Endodermal cell (in vitro differentiated cells): ENCODE results near the gene USP14. TPM values are rescaled to one million over a fixed set of nuclear protein-coding genes. Genes with fewer than 3 reads are reported as not detected.

Source experiments
- DNase-seq: peaks from one replicate; pipeline ENCODE4 v3.0.0-alpha.2; 2017
- H3K27ac ChIP-seq: 2 replicates; pipeline ENCODE4 v1.5.1; 2013; ENCODE audit warnings: mild to moderate bottlenecking, low read depth, low read length, moderate library complexity
- H3K27me3 ChIP-seq: 2 replicates; pipeline ENCODE4 v1.6.1; 2013; ENCODE audit warnings: mild to moderate bottlenecking, low read length, moderate library complexity; ENCODE audit not compliant: insufficient read depth, control insufficient read depth, poor library complexity, severe bottlenecking
- H3K36me3 ChIP-seq: 2 replicates; pipeline ENCODE4 v1.7.0; 2013; ENCODE audit warnings: mild to moderate bottlenecking, low read length, moderate library complexity; ENCODE audit not compliant: control insufficient read depth, insufficient read depth
- H3K4me1 ChIP-seq: one replicate; pipeline ENCODE4 v1.7.0; 2013; ENCODE audit warnings: low read length; ENCODE audit not compliant: control insufficient read depth, insufficient read depth
- H3K4me3 ChIP-seq: 2 replicates; pipeline ENCODE4 v1.5.1; 2013; ENCODE audit warnings: mild to moderate bottlenecking, low read length, moderate library complexity
- H3K9ac ChIP-seq: 2 replicates; pipeline ENCODE4 v1.6.1; 2013; ENCODE audit warnings: mild to moderate bottlenecking, low read length, moderate library complexity; ENCODE audit not compliant: poor library complexity, severe bottlenecking; ENCODE audit errors: extremely low read depth
- H3K9me3 ChIP-seq: 2 replicates; pipeline ENCODE4 v1.6.1; 2013; ENCODE audit warnings: mild to moderate bottlenecking, low read length, moderate library complexity; ENCODE audit not compliant: control insufficient read depth
- H3K27ac Mint-ChIP-seq: 2 replicates; pipeline ENCODE4 v1.8.0; 2020; ENCODE audit warnings: mixed read lengths
- H3K27me3 Mint-ChIP-seq: 2 replicates; pipeline ENCODE4 v1.8.0; 2021; ENCODE audit warnings: mild to moderate bottlenecking, mixed read lengths; ENCODE audit not compliant: insufficient read depth
- H3K36me3 Mint-ChIP-seq: 2 replicates; pipeline ENCODE4 v1.8.0; 2020; ENCODE audit warnings: low read depth, mixed read lengths
- H3K4me1 Mint-ChIP-seq: 2 replicates; pipeline ENCODE4 v1.8.0; 2020; ENCODE audit warnings: mixed read lengths
- H3K4me3 Mint-ChIP-seq: 2 replicates; pipeline ENCODE4 v1.8.0; 2020; ENCODE audit warnings: mild to moderate bottlenecking, moderate library complexity, mixed read lengths
- H3K9me3 Mint-ChIP-seq: 2 replicates; pipeline ENCODE4 v1.8.0; 2020; ENCODE audit warnings: mild to moderate bottlenecking, mixed read lengths
- WGBS, 2 experiments: methylation state at CpG; one replicate each; pipeline versions ENCODE4 v1.1.5 to v1.1.7; 2013; ENCODE audit warnings: missing lambda C conversion rate in 2 of 2, mixed read lengths in 1 of 2; ENCODE audit not compliant: insufficient coverage in 1 of 2, insufficient read length in 1 of 2; 5-methylcytosine and 5-hydroxymethylcytosine counted together
- total RNA-seq, 2 donors: library from RNA; stranded (reverse); fragmentation: NEBNext Ultra II Directional in 1 of 2; extraction: Animal tissue kit (Norgen Biotek cat#: 25700) in 1 of 2; gene quantifications; 2 replicates in 1 of 2; 3 replicates in 1 of 2; pipeline ENCODE4 v1.2.1, GENCODE V29; 2021
- TF ChIP-seq, protein P1 (sequence below): fragments of 200-600 bp; sonication (generic); conservative IDR thresholded peaks from 2 replicates; pipeline ENCODE4 v1.5.0; 2021; ENCODE audit warnings: antibody characterized with exemption, mild to moderate bottlenecking

Gene USP14
- total RNA-seq, 2 donors from 2014 or later: 76.2 to 92.4 TPM

DNA sequence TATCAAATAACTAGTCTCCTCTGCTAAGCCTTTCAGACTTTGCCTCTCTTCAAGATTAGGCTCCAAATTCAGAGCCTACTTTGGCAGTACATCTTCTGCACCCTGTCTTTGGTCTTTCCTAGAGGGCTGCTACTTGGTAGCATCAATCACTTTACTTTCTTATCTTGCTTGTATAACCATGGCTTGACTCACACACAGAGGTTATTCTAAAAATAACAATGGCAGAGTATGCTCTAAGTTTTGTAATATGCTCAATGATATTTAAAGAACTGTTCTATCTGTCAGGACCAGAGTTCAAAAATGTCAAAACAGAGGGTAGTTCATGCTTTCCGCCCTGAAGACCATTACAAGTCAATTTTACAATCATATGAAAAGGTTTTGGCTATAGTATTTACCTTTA is 81.8 kb downstream of the USP14 start:
- no peaks in the 10 kb centered on the region for H3K27me3 ChIP-seq
- peaks cover 61% of the 10 kb centered on the region for H3K36me3 ChIP-seq
- Mint-ChIP-seq H3K4me1 (peaks cover 4% of the 10 kb centered on the region), H3K27ac (no peak overlapping the region), H3K4me3 (no peak overlapping the region), H3K36me3 (peaks cover 62% of the 10 kb centered on the region), H3K9me3 (peaks cover 11% of the 10 kb centered on the region), H3K27me3 (no peaks in the 10 kb centered on the region)
- H3K9ac ChIP-seq: no peak overlapping the region
- H3K4me3 ChIP-seq: no peak overlapping the region
- DNase-seq: no peak
- 86 to 100% methylated on average over 1 of the region's 1 CpG for WGBS, 2 experiments
- H3K4me1 ChIP-seq: no peaks in the 10 kb centered on the region
- H3K9me3 ChIP-seq: peaks cover 21% of the 10 kb centered on the region
- TF ChIP-seq, protein P1, sequence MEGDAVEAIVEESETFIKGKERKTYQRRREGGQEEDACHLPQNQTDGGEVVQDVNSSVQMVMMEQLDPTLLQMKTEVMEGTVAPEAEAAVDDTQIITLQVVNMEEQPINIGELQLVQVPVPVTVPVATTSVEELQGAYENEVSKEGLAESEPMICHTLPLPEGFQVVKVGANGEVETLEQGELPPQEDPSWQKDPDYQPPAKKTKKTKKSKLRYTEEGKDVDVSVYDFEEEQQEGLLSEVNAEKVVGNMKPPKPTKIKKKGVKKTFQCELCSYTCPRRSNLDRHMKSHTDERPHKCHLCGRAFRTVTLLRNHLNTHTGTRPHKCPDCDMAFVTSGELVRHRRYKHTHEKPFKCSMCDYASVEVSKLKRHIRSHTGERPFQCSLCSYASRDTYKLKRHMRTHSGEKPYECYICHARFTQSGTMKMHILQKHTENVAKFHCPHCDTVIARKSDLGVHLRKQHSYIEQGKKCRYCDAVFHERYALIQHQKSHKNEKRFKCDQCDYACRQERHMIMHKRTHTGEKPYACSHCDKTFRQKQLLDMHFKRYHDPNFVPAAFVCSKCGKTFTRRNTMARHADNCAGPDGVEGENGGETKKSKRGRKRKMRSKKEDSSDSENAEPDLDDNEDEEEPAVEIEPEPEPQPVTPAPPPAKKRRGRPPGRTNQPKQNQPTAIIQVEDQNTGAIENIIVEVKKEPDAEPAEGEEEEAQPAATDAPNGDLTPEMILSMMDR: no peak
- no peak overlapping the region for H3K27ac ChIP-seq

DNA sequence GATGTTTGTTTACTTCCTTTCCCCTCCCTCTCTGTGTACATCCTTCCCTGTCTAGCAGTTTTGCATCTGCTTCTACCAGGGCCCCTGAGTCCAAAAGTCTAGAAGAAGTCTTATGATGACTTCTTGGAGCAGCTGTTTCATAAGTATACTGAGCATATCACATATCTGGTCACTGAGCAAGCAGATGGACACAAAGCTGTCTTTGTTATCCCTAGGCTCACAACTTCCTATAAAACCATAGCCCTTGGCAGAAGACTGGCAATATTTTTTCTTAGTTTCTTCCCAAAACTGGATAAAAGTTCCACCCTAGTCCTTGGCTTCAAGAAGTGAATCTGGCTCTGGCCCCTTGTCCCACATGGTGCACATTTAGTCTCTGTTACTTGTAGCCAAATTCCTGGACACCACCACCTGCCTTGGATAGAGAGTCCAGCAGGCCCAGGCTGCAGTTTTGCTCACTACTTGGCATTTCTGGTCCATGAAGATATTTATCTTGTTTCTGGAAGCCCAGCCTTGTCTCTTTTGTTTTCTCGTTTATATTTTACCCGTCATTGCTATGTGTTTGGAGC is 87.0 kb downstream of the USP14 start:
- DNase-seq: no peak
- TF ChIP-seq, protein P1: no peak
- Histone ChIP-seq H3K27me3 (no peaks in the 10 kb centered on the region), H3K9me3 (peaks cover 21% of the 10 kb centered on the region), H3K36me3 (peaks cover 89% of the 10 kb centered on the region), H3K9ac (no peak overlapping the region), H3K4me3 (no peak overlapping the region), H3K27ac (no peak overlapping the region), H3K4me1 (no peaks in the 10 kb centered on the region)
- WGBS, 2 experiments: 96% methylated on average over 2 of the region's 2 CpGs; no CpG with 5 or more reads in 1 of the 2 experiments
- Mint-ChIP-seq H3K27me3 (no peaks in the 10 kb centered on the region), H3K4me1 (peaks cover under 1% of the 10 kb centered on the region), H3K9me3 (peaks cover 9% of the 10 kb centered on the region), H3K27ac (no peak overlapping the region), H3K4me3 (no peak overlapping the region), H3K36me3 (peaks cover 72% of the 10 kb centered on the region)

DNA sequence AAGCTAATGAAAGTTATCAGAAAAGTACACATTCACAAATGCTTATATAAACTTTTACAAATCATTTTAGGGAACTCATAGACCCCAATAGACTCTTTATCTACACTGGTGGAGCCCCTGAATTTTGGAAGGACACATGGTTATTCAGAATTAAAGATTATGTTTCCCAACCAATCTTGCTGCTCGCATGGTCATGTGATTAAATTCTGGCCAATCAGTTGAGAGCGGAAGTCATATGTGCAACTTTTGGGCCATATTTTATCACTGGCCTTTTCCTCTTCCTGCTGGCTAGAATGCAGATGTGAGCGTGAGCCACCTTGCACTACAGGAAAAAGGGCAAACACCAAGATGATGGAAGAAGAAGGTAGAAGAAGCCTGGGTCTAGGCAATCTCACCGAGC is 89.7 kb downstream of the USP14 start:
- H3K9me3 ChIP-seq: peaks cover 9% of the 10 kb centered on the region
- Mint-ChIP-seq H3K9me3 (no peaks in the 10 kb centered on the region), H3K4me1 (no peaks in the 10 kb centered on the region), H3K4me3 (no peak overlapping the region), H3K36me3 (peaks cover 66% of the 10 kb centered on the region), H3K27me3 (no peaks in the 10 kb centered on the region), H3K27ac (no peak overlapping the region)
- H3K4me1 ChIP-seq: no peaks in the 10 kb centered on the region
- no peak overlapping the region for H3K4me3 ChIP-seq
- no peak overlapping the region for H3K27ac ChIP-seq
- H3K36me3 ChIP-seq: peaks cover 90% of the 10 kb centered on the region
- TF ChIP-seq, protein P1: no peak
- no peak for DNase-seq
- no peak overlapping the region for H3K9ac ChIP-seq
- 92 to 96% methylated on average over 2 to 4 of the region's 4 CpGs for WGBS, 2 experiments
- no peaks in the 10 kb centered on the region for H3K27me3 ChIP-seq
